Measurements from ENCODE around the gene MYO1D.

- TF ChIP-seq, protein P1, sequence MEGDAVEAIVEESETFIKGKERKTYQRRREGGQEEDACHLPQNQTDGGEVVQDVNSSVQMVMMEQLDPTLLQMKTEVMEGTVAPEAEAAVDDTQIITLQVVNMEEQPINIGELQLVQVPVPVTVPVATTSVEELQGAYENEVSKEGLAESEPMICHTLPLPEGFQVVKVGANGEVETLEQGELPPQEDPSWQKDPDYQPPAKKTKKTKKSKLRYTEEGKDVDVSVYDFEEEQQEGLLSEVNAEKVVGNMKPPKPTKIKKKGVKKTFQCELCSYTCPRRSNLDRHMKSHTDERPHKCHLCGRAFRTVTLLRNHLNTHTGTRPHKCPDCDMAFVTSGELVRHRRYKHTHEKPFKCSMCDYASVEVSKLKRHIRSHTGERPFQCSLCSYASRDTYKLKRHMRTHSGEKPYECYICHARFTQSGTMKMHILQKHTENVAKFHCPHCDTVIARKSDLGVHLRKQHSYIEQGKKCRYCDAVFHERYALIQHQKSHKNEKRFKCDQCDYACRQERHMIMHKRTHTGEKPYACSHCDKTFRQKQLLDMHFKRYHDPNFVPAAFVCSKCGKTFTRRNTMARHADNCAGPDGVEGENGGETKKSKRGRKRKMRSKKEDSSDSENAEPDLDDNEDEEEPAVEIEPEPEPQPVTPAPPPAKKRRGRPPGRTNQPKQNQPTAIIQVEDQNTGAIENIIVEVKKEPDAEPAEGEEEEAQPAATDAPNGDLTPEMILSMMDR (IDR thresholded peaks at IDR 0.05; ENCODE audit: low read length) = no peak
- no peak for TF ChIP-seq EZH2 (optimal IDR thresholded peaks at IDR 0.05; ENCODE audit: low read depth, low read length)
- no peak for TF ChIP-seq EZH2phosphoT487 (IDR thresholded peaks at IDR 0.05; ENCODE audit: low read length)
Observed at GRCh38 chr17:32492648-32493289, 384.2 kb downstream of the MYO1D start.

All from MM.1S (cell line).